WTC11 (cell line): ENCODE results near the gene PDK3. TPM values are rescaled to one million over a fixed set of nuclear protein-coding genes. Genes with fewer than 3 reads are reported as not detected.

Experiments
- ATAC-seq: fragments of 200-7000 bp; cut with Tn5 transposase; 2 replicates; pipeline ENCODE4 v1.10.0; 2021; ENCODE audit warnings: mild to moderate bottlenecking, moderate library complexity
- CTCF ChIA-PET: fragments of 300-600 bp; sonication (Branson Sonifier 250); formaldehyde crosslinking; loops from one replicate; lab custom pipeline; 2021; ENCODE audit warnings: antibody characterized with exemption; lab: Charles Lee
- POLR2A ChIA-PET: fragments of 350-600 bp; sonication (Branson Sonifier 250); formaldehyde crosslinking; loops from one replicate; lab custom pipeline; 2021; ENCODE audit warnings: antibody characterized with exemption; lab: Charles Lee
- DNase-seq: peaks from one replicate; pipeline ENCODE4 v3.0.0; 2021; ENCODE audit warnings: low spot score
- H3K27ac Mint-ChIP-seq: 2 replicates; pipeline ENCODE4 v1.8.0; 2021; ENCODE audit warnings: mixed read lengths
- H3K27me3 Mint-ChIP-seq: 2 replicates; pipeline ENCODE4 v1.8.0; 2021; ENCODE audit warnings: low read depth, mild to moderate bottlenecking, moderate library complexity, mixed read lengths
- H3K36me3 Mint-ChIP-seq: 2 replicates; pipeline ENCODE4 v1.8.0; 2021; ENCODE audit warnings: mixed read lengths
- H3K4me1 Mint-ChIP-seq: 2 replicates; pipeline ENCODE4 v1.8.0; 2022; ENCODE audit warnings: mixed read lengths
- H3K4me3 Mint-ChIP-seq: 2 replicates; pipeline ENCODE4 v1.8.0; 2021; ENCODE audit warnings: mild to moderate bottlenecking, moderate library complexity, mixed read lengths
- H3K9me3 Mint-ChIP-seq: 2 replicates; pipeline ENCODE4 v1.8.0; 2021; ENCODE audit warnings: mixed read lengths
- AFF4 ChIP-seq: sonication (generic); formaldehyde crosslinking; IDR thresholded peaks from 2 replicates; pipeline ENCODE4 v1.8.1; 2023; ENCODE audit warnings: mild to moderate bottlenecking, missing genetic modification reagents, borderline replicate concordance
- ATF2 ChIP-seq: sonication (generic); formaldehyde crosslinking; IDR thresholded peaks from 2 replicates; pipeline ENCODE4 v1.8.1; 2022; ENCODE audit warnings: low read depth, missing genetic modification reagents, borderline replicate concordance
- JUN ChIP-seq: sonication (generic); formaldehyde crosslinking; IDR thresholded peaks from 2 replicates; pipeline ENCODE4 v1.8.0; 2023; ENCODE audit warnings: mild to moderate bottlenecking, missing genetic modification reagents
- KAT7 ChIP-seq: sonication (generic); formaldehyde crosslinking; IDR thresholded peaks from 2 replicates; pipeline ENCODE4 v1.8.1; 2023; ENCODE audit warnings: missing genetic modification reagents, mild to moderate bottlenecking, borderline replicate concordance
- NR1H2 ChIP-seq: sonication (generic); formaldehyde crosslinking; IDR thresholded peaks from 2 replicates; pipeline ENCODE4 v1.9.0; 2021; ENCODE audit warnings: mild to moderate bottlenecking, moderate library complexity, missing genetic modification reagents
- OVOL2 ChIP-seq: fragments of 250-450 bp; sonication (Bioruptor Pico); IDR thresholded peaks from 2 replicates; pipeline ENCODE4 v1.9.0; 2021; ENCODE audit warnings: mild to moderate bottlenecking, borderline replicate concordance
- SOX15 ChIP-seq: fragments of 250-450 bp; sonication (Bioruptor Pico); IDR thresholded peaks from 2 replicates; pipeline ENCODE4 v1.9.0; 2021; ENCODE audit warnings: mild to moderate bottlenecking
- ZNF396 ChIP-seq: fragments of 250-450 bp; sonication (Bioruptor Pico); IDR thresholded peaks from 2 replicates; pipeline ENCODE4 v1.8.0; 2021; ENCODE audit warnings: mild to moderate bottlenecking, moderate library complexity, borderline replicate concordance
- ZNF671 ChIP-seq: fragments of 250-450 bp; sonication (Bioruptor Pico); IDR thresholded peaks from 2 replicates; pipeline ENCODE4 v1.8.0; 2021; ENCODE audit warnings: mild to moderate bottlenecking
- total RNA-seq: library from RNA; stranded (reverse); gene quantifications from 3 replicates; pipeline ENCODE4 v1.2.3, GENCODE V29; 2021
- TF ChIP-seq, protein P1 (sequence below): sonication (generic); formaldehyde crosslinking; conservative IDR thresholded peaks from 2 replicates; pipeline ENCODE4 v1.8.1; 2023; ENCODE audit warnings: mild to moderate bottlenecking, low read depth, missing genetic modification reagents, moderate library complexity
- TF ChIP-seq, protein P2 (sequence below): fragments of 250-450 bp; sonication (Bioruptor Pico); IDR thresholded peaks from 2 replicates; pipeline ENCODE4 v1.9.0; 2021; ENCODE audit warnings: mild to moderate bottlenecking
- TF ChIP-seq, protein P3 (sequence below): sonication (generic); formaldehyde crosslinking; IDR thresholded peaks from 2 replicates; pipeline ENCODE4 v1.8.0; 2023; ENCODE audit warnings: missing genetic modification reagents, mild to moderate bottlenecking, borderline replicate concordance

PDK3 gene
- total RNA-seq, 1 experiment from 2014 or later = 34.4 TPM

DNA sequence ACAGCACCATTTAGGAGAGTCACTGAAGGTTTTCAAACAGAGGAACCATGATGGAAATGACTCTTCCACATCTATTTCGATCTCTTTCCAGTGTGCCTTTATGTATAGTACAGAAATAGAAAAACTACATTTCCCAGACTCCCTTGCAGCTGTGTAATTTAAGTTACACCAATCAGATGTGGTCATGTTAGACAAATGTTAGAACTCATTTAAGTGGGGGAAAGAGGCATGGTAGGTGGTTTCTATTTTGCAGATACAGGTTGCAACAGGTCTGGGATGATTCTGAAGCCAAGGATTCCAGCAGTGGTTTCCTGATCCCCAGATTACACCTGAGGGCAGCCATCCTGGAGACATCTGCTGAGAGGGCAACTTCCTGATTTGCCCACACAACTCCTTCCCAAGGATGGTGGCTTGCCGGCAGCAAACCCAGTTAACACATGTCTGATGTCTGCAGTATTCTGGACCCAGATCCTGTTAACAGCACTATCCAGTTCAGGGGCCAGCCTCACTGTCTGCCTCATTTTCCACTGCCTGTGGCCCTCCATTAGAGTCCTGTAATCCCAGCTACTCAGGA, 38.7 kb upstream of the PDK3 start (continued):
- TF ChIP-seq, protein P1, sequence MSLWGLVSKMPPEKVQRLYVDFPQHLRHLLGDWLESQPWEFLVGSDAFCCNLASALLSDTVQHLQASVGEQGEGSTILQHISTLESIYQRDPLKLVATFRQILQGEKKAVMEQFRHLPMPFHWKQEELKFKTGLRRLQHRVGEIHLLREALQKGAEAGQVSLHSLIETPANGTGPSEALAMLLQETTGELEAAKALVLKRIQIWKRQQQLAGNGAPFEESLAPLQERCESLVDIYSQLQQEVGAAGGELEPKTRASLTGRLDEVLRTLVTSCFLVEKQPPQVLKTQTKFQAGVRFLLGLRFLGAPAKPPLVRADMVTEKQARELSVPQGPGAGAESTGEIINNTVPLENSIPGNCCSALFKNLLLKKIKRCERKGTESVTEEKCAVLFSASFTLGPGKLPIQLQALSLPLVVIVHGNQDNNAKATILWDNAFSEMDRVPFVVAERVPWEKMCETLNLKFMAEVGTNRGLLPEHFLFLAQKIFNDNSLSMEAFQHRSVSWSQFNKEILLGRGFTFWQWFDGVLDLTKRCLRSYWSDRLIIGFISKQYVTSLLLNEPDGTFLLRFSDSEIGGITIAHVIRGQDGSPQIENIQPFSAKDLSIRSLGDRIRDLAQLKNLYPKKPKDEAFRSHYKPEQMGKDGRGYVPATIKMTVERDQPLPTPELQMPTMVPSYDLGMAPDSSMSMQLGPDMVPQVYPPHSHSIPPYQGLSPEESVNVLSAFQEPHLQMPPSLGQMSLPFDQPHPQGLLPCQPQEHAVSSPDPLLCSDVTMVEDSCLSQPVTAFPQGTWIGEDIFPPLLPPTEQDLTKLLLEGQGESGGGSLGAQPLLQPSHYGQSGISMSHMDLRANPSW (CRISPR knock-in tag) = no peak
- no peak for TF ChIP-seq ZNF396

- H3K4me1 Mint-ChIP-seq = peaks cover 14% of the 10 kb centered on the region
- no peaks in the 10 kb centered on the region for H3K36me3 Mint-ChIP-seq
- ChIA-PET CTCF (no interaction called here), POLR2A (no interaction called here)
- ATAC-seq (no peak), DNase-seq (no peak)
- no peak overlapping the region for H3K4me3 Mint-ChIP-seq
- H3K27ac Mint-ChIP-seq = no peak overlapping the region
- H3K27me3 Mint-ChIP-seq = peaks cover 11% of the 10 kb centered on the region
- no peak for TF ChIP-seq ZNF396
- TF ChIP-seq, protein P2, sequence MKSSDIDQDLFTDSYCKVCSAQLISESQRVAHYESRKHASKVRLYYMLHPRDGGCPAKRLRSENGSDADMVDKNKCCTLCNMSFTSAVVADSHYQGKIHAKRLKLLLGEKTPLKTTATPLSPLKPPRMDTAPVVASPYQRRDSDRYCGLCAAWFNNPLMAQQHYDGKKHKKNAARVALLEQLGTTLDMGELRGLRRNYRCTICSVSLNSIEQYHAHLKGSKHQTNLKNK = no peak
- TF ChIP-seq KAT7 (CRISPR knock-in tag) = no peak
- no peak for TF ChIP-seq NR1H2
- TF ChIP-seq ATF2 = no peak
- TF ChIP-seq ZNF671 (CRISPR knock-in tag) = no peak
- TF ChIP-seq OVOL2 = no peak
- TF ChIP-seq, all 79 proteins: peak for 0
- H3K9me3 Mint-ChIP-seq = peaks cover 8% of the 10 kb centered on the region; the same call in 1 of the 2 replicates
These were observed 38.0 kb upstream of the PDK3 start for GRCh38 chrX:24426921-24427746.

- Mint-ChIP-seq H3K36me3 (no peaks in the 10 kb centered on the region), H3K4me3 (no peak overlapping the region), H3K4me1 (peaks cover 14% of the 10 kb centered on the region), H3K27me3 (peaks cover 16% of the 10 kb centered on the region), H3K9me3 (peaks cover 8% of the 10 kb centered on the region), H3K27ac (no peak overlapping the region)
- ChIA-PET CTCF (no interaction called here), POLR2A (no interaction called here)
- TF ChIP-seq AFF4 (CRISPR knock-in tag) (no peak), SOX15 (no peak)
- DNase-seq (no peak), ATAC-seq (no peak)
These were observed 37.4 kb upstream of the PDK3 start for GRCh38 chrX:24427747-24428019.

DNA sequence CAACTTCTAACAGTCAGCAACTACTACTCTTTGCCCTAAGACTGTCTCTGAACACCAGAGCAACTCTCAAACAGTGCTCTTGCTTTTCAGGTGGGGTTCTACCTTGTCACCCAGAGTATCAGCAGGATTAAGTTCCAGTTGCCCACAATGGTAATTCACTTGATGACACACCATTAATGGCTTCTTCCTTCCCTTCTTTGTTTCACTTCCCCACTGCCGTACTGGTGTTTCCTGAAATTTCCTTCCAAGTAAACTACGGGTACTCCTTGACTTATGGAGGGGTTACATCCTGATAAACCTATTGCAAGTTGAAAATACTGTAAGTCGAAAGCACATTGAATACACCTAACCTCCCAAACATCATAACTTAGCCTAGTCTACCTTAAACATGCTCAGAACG, 36.6 kb upstream of the PDK3 start:
- Mint-ChIP-seq H3K27ac (no peak overlapping the region), H3K36me3 (no peaks in the 10 kb centered on the region), H3K27me3 (peaks cover 24% of the 10 kb centered on the region), H3K9me3 (peaks cover 13% of the 10 kb centered on the region), H3K4me3 (no peak overlapping the region), H3K4me1 (peaks cover 14% of the 10 kb centered on the region)
- DNase-seq = no peak
- ChIA-PET CTCF (no interaction called here), POLR2A (no interaction called here)
- no peak for ATAC-seq
- TF ChIP-seq, protein P2 = no peak
- TF ChIP-seq, protein P3, sequence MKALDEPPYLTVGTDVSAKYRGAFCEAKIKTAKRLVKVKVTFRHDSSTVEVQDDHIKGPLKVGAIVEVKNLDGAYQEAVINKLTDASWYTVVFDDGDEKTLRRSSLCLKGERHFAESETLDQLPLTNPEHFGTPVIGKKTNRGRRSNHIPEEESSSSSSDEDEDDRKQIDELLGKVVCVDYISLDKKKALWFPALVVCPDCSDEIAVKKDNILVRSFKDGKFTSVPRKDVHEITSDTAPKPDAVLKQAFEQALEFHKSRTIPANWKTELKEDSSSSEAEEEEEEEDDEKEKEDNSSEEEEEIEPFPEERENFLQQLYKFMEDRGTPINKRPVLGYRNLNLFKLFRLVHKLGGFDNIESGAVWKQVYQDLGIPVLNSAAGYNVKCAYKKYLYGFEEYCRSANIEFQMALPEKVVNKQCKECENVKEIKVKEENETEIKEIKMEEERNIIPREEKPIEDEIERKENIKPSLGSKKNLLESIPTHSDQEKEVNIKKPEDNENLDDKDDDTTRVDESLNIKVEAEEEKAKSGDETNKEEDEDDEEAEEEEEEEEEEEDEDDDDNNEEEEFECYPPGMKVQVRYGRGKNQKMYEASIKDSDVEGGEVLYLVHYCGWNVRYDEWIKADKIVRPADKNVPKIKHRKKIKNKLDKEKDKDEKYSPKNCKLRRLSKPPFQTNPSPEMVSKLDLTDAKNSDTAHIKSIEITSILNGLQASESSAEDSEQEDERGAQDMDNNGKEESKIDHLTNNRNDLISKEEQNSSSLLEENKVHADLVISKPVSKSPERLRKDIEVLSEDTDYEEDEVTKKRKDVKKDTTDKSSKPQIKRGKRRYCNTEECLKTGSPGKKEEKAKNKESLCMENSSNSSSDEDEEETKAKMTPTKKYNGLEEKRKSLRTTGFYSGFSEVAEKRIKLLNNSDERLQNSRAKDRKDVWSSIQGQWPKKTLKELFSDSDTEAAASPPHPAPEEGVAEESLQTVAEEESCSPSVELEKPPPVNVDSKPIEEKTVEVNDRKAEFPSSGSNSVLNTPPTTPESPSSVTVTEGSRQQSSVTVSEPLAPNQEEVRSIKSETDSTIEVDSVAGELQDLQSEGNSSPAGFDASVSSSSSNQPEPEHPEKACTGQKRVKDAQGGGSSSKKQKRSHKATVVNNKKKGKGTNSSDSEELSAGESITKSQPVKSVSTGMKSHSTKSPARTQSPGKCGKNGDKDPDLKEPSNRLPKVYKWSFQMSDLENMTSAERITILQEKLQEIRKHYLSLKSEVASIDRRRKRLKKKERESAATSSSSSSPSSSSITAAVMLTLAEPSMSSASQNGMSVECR = no peak
- TF ChIP-seq JUN (CRISPR knock-in tag) = no peak
- TF ChIP-seq, all 79 proteins: peak for 0
